Ovary (tissue), 9 donors: ENCODE measurements around the gene PTPRU. TPM values are rescaled to one million over a fixed set of nuclear protein-coding genes. Genes with fewer than 3 reads are reported as not detected.

Experiments used
- DNase-seq, 5 donors: peaks; one replicate each; pipeline ENCODE4 v3.0.0-alpha.2; 2019 to 2020
- H3K27ac ChIP-seq, 2 donors: fragments of 200-600 bp; one replicate each; pipeline versions ENCODE4 v1.5.1 to v1.8.0; 2019 to 2022
- H3K27me3 ChIP-seq: fragments of 200-600 bp; one replicate; pipeline ENCODE4 v1.8.0; 2022
- H3K36me3 ChIP-seq: fragments of 200-600 bp; sonication (generic); one replicate; pipeline ENCODE4 v1.5.1; 2019
- H3K4me1 ChIP-seq: one replicate; pipeline ENCODE4 v1.8.1; 2013; ENCODE audit warnings: mild to moderate bottlenecking, moderate library complexity; ENCODE audit not compliant: insufficient read depth
- H3K4me3 ChIP-seq: fragments of 200-600 bp; sonication (generic); one replicate; pipeline ENCODE4 v1.5.1; 2017
- H3K9me3 ChIP-seq, 2 donors: fragments of 200-600 bp in 1 of 2; sonication (generic) in 1 of 2; one replicate each; pipeline versions ENCODE4 v1.5.1 to v1.8.1; 2013 to 2019; ENCODE audit warnings: mild to moderate bottlenecking in 1 of 2, moderate library complexity in 1 of 2
- CTCF ChIP-seq, 3 donors: fragments of 450-650 bp in 2 of 3; fragments of 200-600 bp in 1 of 3; IDR thresholded peaks; one replicate each; pipeline versions ENCODE4 v1.5.1 to v1.8.0; 2016 to 2022; ENCODE audit warnings: antibody characterized with exemption in 3 of 3, mild to moderate bottlenecking in 1 of 3
- EP300 ChIP-seq: sonication (generic); formaldehyde crosslinking; IDR thresholded peaks from one replicate; pipeline ENCODE4 v1.6.1; 2017; ENCODE audit warnings: antibody characterized with exemption
- POLR2A ChIP-seq: fragments of 450-650 bp; IDR thresholded peaks from one replicate; pipeline ENCODE4 v1.6.1; 2017; ENCODE audit warnings: antibody characterized with exemption, mild to moderate bottlenecking, moderate library complexity
- WGBS, 3 donors: extraction: QIAGEN DNeasy Blood & Tissue Kit in 1 of 3; methylation state at CpG; one replicate each; pipeline versions ENCODE4 v1.1.5 to v1.1.7; 2013 to 2017; 5-methylcytosine and 5-hydroxymethylcytosine counted together
- intact Hi-C, 4 donors: fragments of 100-400 bp; cut with DNase I; formaldehyde crosslinking; loops; one replicate each; pipeline versions ENCODE4 v1.11.0 to v1.15.1; 2022 to 2023
- polyA plus RNA-seq, 2 donors: library from polyadenylated mRNA; stranded (reverse); fragments of 200-250 nt in 1 of 2; fragments of 350-450 nt in 1 of 2; fragmentation: Illumina TruSeq in 1 of 2; extraction: RNeasy Lipid Tissue Mini Kit (QIAGEN cat#74804) in 1 of 2; gene quantifications; one replicate each; pipeline ENCODE4 v1.2.3, GENCODE V29; 2013 to 2014
- total RNA-seq, 7 donors: library from RNA; depleted of rRNA in 2 of 7; stranded (reverse); fragments of >200 nt in 2 of 7; fragmentation: NEBNext Ultra II Directional in 3 of 7; extraction: Animal tissue kit (Norgen Biotek cat#: 25700) in 3 of 7; gene quantifications; one replicate each; pipeline versions ENCODE4 v1.1.0 to v1.2.4, GENCODE V29; 2016 to 2023
- donor health status: DM: no; HTN: no; CAD: no; lungs with moderate emphysema.
- donor health status: DM: no; HTN: no; CAD: no.
- donor health status: Bipolar disorder and iron deficiency.
- donor health status: DM: yes; HTN: yes; CAD: no.
- donor health status: DM: no; HTN: no; CAD: no.
- donor health status: DM: yes; HTN: yes; CAD: no.

PTPRU gene
- total and polyA plus RNA-seq, 9 donors, result 2.9 to 45.2 (median 29.9) TPM

GRCh38 chr1:29315876-29316275, 79.6 kb downstream of the PTPRU start:
- intact Hi-C loops, result no loop called here
- no peaks in the 10 kb centered on the region for H3K27me3 ChIP-seq
- 90 to 99% (median 92%) methylated on average over 4 of the region's 4 CpGs for WGBS, 3 donors
- H3K9me3 ChIP-seq, result no peaks in the 10 kb centered on the region
- DNase-seq, result no peak
- H3K4me1 ChIP-seq, result no peaks in the 10 kb centered on the region
- TF ChIP-seq CTCF (IDR thresholded peaks at IDR 0.05) (no peak), POLR2A (no peak)
- H3K4me3 ChIP-seq, result no peak overlapping the region
- no peaks in the 10 kb centered on the region for H3K36me3 ChIP-seq
- H3K27ac ChIP-seq, result no peak overlapping the region

- no peaks in the 10 kb centered on the region for H3K4me1 ChIP-seq
- H3K27me3 ChIP-seq, result no peaks in the 10 kb centered on the region
- no peaks in the 10 kb centered on the region for H3K36me3 ChIP-seq
- no peaks in the 10 kb centered on the region for H3K9me3 ChIP-seq
- intact Hi-C loops, result no loop called here
- H3K27ac ChIP-seq, result no peak overlapping the region
- H3K4me3 ChIP-seq, result no peak overlapping the region
- no peak for DNase-seq
- 89 to 92% (median 90%) methylated on average over 30 of the region's 30 CpGs for WGBS, 3 donors
- TF ChIP-seq POLR2A (no peak), CTCF (IDR thresholded peaks at IDR 0.05) (no peak), EP300 (no peak)
Observed at GRCh38 chr1:29317063-29317915, 81.0 kb downstream of the PTPRU start.

GRCh38 chr1:29317916-29318530, 81.7 kb downstream of the PTPRU start:
- TF ChIP-seq EP300 (no peak), CTCF (IDR thresholded peaks at IDR 0.05) (no peak), POLR2A (no peak)

GRCh38 chr1:29318724-29319123, 82.4 kb downstream of the PTPRU start:
- DNase-seq, result no peak
- H3K9me3 ChIP-seq, result no peaks in the 10 kb centered on the region
- H3K27me3 ChIP-seq, result no peaks in the 10 kb centered on the region
- TF ChIP-seq EP300, result no peak
- TF ChIP-seq POLR2A, result no peak
- no peak for TF ChIP-seq CTCF (IDR thresholded peaks at IDR 0.05)
- no peaks in the 10 kb centered on the region for H3K4me1 ChIP-seq
- no peaks in the 10 kb centered on the region for H3K36me3 ChIP-seq
- no peak overlapping the region for H3K27ac ChIP-seq
- WGBS, 3 donors, result 88 to 94% (median 91%) methylated on average over 10 of the region's 10 CpGs
- intact Hi-C loops, result no loop called here
- no peak overlapping the region for H3K4me3 ChIP-seq

More at GRCh38 chr1:29317916-29318530, 81.7 kb downstream of the PTPRU start:
- H3K27ac ChIP-seq, result no peak overlapping the region
- H3K27me3 ChIP-seq, result no peaks in the 10 kb centered on the region
- WGBS, 3 donors, result 83 to 97% (median 91%) methylated on average over 5 of the region's 5 CpGs
- DNase-seq, result no peak
- H3K4me3 ChIP-seq, result no peak overlapping the region
- intact Hi-C loops, result no loop called here
- H3K36me3 ChIP-seq, result no peaks in the 10 kb centered on the region
- H3K4me1 ChIP-seq, result no peaks in the 10 kb centered on the region
- no peaks in the 10 kb centered on the region for H3K9me3 ChIP-seq
